IPS DF 6.9 (cell line): ENCODE data around the gene RNF212.

Experiments
- DNase-seq: peaks from one replicate; pipeline ENCODE4 v3.0.0-alpha.2; 2013; ENCODE audit warnings: low read depth, low spot score
- H3K27ac ChIP-seq: one replicate; pipeline ENCODE4 v1.5.1; 2013; ENCODE audit warnings: low read length, control low read depth
- H3K27me3 ChIP-seq: 2 replicates; pipeline ENCODE4 v1.6.1; 2013; ENCODE audit warnings: mild to moderate bottlenecking, low read length; ENCODE audit not compliant: control insufficient read depth, insufficient read depth
- H3K36me3 ChIP-seq: 2 replicates; pipeline ENCODE4 v1.6.1; 2013; ENCODE audit warnings: low read length; ENCODE audit not compliant: control insufficient read depth, insufficient read depth
- H3K4me1 ChIP-seq: 2 replicates; pipeline ENCODE4 v1.6.1; 2013; ENCODE audit warnings: low read length; ENCODE audit not compliant: control insufficient read depth, insufficient read depth
- H3K4me3 ChIP-seq: 2 replicates; pipeline ENCODE4 v1.5.1; 2013; ENCODE audit warnings: mild to moderate bottlenecking, low read length
- H3K9me3 ChIP-seq: 2 replicates; pipeline ENCODE4 v1.6.1; 2013; ENCODE audit warnings: low read length, inconsistent platforms; ENCODE audit not compliant: control insufficient read depth, insufficient read depth
- WGBS: extraction: QIAGEN DNeasy Blood & Tissue Kit; methylation state at CpG from one replicate; pipeline ENCODE4 v1.1.7; 2013; ENCODE audit warnings: mixed read lengths, missing lambda C conversion rate; ENCODE audit not compliant: insufficient read length, insufficient coverage; 5-methylcytosine and 5-hydroxymethylcytosine counted together

The RNF212 gene

DNA sequence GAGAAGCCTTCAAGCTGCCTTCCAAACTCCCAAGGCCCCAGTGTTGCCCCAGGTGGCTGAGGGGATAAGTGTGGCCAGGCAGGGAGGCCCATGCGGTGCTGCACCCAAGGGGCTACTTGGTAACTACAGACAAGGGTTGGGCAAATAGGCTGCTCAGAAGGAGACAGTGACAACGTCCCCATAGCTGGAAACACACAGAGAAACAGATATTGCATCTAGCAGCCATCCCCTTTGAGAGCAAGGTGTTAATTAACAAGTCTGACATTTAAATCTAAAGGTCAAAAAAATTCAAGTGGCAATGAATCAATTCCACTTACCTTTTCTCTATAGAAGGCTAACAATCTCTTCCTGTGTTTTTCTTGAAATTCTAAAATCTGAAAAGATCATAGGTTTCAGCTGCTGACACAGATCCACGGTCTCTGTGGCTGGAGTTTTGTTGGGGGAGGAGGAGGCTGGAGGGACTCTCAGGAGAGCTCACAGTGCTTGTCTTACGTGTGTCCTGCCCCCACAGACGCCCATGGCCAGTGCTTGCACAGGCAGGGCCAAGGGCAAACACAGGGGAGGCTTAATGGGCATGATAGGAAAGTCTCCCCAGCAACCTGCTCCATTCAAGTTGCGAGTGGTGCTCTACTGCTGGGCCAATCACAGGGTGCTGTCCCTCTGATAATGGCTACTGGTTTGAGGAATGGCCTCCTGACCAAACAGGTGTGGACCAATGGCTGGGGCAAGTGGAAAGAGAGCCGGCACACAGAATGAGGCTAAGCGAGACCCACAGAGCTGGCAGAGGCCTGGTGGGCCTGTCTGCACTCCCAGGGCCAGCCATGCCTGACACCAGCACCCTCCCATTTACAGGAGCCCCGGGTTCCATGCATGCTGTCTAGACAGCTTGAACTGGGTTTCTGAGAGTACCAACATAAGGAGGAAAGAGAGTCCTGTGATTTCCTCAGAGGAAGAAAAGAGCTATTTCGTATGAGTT lies 22.6 kb downstream of the RNF212 start:
- Histone ChIP-seq H3K27me3 (no peaks in the 10 kb centered on the region), H3K36me3 (no peaks in the 10 kb centered on the region), H3K27ac (no peak overlapping the region), H3K9me3 (no peaks in the 10 kb centered on the region), H3K4me1 (no peaks in the 10 kb centered on the region), H3K4me3 (no peak overlapping the region)
- WGBS: no CpG with 5 or more reads among the region's 10 CpGs
- no peak for DNase-seq

DNA sequence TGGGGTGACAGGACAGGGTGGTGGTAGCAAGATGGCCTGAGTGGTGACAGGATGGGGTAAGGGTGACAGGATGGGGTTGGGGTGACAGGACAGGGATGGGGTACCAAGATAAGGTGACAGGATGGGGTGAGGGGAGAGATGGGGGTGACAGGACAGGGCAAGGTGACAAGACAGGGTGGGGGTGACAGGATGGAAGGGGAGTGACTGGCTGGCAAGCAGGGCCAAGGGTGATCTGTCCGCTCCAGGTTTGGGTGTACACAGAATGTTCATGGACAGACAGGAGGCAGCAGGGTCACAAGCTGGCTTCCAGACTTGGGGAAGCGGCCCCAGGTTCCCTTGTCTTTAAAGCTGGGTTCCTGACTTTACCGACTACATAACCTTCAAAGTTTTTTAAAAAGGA lies 23.3 kb downstream of the RNF212 start:
- H3K27ac ChIP-seq: no peak overlapping the region
- no peaks in the 10 kb centered on the region for H3K9me3 ChIP-seq
- H3K4me1 ChIP-seq: no peaks in the 10 kb centered on the region
- WGBS: no CpG with 5 or more reads among the region's 3 CpGs
- H3K4me3 ChIP-seq: no peak overlapping the region
- H3K36me3 ChIP-seq: no peaks in the 10 kb centered on the region
- no peaks in the 10 kb centered on the region for H3K27me3 ChIP-seq
- no peak for DNase-seq

DNA sequence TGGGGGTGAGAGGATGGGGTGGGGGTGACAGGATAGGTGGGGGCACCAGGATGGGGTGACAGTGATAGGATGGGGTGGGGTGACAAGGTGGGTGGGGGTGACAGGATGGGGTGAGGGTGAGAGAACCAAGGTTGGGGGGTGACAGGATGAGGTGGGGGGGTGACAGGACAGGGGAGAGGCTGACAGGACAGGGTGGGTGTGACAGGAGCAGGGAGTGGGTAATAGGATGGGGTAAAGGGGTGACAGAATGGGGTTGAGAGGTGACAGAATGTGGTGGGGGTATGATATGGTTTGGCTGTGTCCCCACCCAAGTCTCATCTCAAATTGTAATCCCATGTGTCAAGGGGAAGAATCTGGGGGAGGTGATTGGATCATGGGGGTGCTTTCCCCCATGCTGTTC lies 26.0 kb downstream of the RNF212 start:
- Histone ChIP-seq H3K9me3 (no peaks in the 10 kb centered on the region), H3K4me3 (no peak overlapping the region), H3K27ac (no peak overlapping the region), H3K27me3 (no peaks in the 10 kb centered on the region), H3K4me1 (no peaks in the 10 kb centered on the region), H3K36me3 (no peaks in the 10 kb centered on the region; the same call in 1 of the 2 replicates)
- DNase-seq: no peak

DNA sequence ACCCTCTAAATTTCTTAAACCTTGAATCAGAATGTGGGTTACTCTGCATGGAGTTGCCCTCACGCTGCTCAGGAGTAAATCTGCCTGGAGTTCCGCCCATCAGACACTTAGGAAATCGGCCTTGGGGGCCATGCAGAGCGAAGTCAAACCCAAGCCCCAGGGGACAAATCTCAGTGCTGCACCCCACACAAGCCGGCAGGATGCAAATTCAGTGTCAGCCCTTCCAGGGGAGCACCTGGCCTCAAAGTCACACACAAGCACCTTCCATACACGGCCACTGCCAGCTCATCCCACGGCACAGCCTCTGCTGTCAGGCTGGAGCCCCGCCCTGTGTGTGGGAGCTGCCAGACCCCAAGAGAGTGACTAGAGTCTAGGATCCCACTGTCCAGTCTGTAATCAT lies 27.4 kb downstream of the RNF212 start:
- WGBS: no CpG with 5 or more reads among the region's 8 CpGs
- Histone ChIP-seq H3K27ac (no peak overlapping the region), H3K4me3 (no peak overlapping the region), H3K36me3 (no peaks in the 10 kb centered on the region; the same call in 1 of the 2 replicates), H3K9me3 (no peaks in the 10 kb centered on the region), H3K4me1 (no peaks in the 10 kb centered on the region), H3K27me3 (no peaks in the 10 kb centered on the region)
- no peak for DNase-seq

DNA sequence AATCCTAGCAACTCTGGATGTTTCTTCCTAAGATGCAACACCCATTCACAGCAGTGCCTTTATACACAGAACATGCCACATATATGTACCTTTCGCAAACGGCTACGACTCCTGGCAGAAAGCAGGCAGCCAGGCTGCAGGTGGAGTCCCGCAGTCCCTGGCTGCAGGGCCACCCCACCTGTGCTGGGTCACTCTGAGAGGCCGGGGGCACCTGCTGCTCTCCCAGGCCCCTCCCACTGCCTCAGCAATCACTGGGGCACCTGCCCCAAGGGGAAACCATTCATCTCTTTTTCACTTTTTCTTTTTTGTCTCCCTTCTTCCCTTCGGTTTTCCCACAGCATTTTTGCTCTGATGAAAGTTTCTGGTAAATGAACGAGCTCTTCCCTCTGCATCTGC lies 28.0 kb downstream of the RNF212 start:
- Histone ChIP-seq H3K4me3 (no peak overlapping the region), H3K9me3 (no peaks in the 10 kb centered on the region), H3K4me1 (no peaks in the 10 kb centered on the region), H3K27ac (no peak overlapping the region), H3K27me3 (no peaks in the 10 kb centered on the region), H3K36me3 (no peaks in the 10 kb centered on the region; the same call in 1 of the 2 replicates)
- no peak for DNase-seq
- no CpG with 5 or more reads among the region's 7 CpGs for WGBS

DNA sequence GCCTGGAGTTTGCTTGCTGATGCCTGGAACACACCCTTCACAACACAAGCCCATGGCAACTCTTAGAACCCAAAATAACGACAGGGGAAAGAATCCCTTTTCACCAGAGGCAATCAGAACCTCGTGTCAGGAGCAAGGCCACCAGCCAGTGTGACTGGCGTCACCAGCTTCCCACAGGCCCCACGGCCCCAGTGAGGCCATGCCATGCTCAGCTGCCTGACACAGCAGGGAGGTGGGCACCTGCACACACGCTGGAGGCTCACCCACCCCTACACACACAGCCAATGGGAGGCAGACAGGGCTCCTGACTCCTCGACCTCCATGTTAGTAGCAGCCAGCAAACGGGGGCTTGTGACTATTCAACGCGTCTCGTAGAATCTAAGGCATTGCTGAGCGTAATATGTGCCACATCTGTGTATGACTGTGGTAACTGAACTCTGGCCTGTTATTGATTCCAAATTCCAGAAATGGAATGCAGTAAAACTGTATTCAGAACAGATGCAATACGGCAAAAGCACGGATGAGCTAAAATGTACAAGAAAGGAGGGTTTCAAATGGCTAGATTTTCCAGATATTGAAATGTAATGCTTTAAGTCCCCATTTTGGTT lies 28.5 kb downstream of the RNF212 start:
- no peak overlapping the region for H3K27ac ChIP-seq
- H3K9me3 ChIP-seq: no peaks in the 10 kb centered on the region
- H3K36me3 ChIP-seq: no peaks in the 10 kb centered on the region; the same call in 1 of the 2 replicates
- DNase-seq: no peak
- no peaks in the 10 kb centered on the region for H3K4me1 ChIP-seq
- H3K27me3 ChIP-seq: no peaks in the 10 kb centered on the region
- H3K4me3 ChIP-seq: no peak overlapping the region
- no CpG with 5 or more reads among the region's 13 CpGs for WGBS

DNA sequence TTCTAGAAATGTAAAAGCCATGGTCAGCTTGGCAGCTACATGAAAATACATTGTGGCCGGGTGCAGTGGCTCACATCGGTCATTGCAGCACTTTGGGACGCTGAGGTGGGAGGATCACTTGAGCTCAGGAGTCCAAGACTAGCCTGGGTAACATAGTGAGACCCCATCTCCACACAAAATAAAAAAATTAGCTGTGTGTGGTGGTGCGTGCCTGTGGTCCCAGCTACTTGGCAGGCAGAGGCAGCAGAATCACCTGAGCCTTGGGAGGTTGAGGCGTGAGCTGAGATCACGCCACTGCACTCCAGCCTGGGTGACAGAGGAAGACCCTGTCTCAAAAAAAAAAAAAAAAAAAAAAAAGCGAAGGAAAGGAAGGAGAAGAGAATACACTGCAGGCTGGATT lies 29.0 kb downstream of the RNF212 start:
- Histone ChIP-seq H3K4me1 (no peaks in the 10 kb centered on the region), H3K9me3 (no peaks in the 10 kb centered on the region), H3K4me3 (no peak overlapping the region), H3K36me3 (no peaks in the 10 kb centered on the region; the same call in 1 of the 2 replicates), H3K27me3 (no peaks in the 10 kb centered on the region), H3K27ac (no peak overlapping the region)
- no CpG with 5 or more reads among the region's 7 CpGs for whole genome bisulfite sequencing
- no peak for DNase-seq

DNA sequence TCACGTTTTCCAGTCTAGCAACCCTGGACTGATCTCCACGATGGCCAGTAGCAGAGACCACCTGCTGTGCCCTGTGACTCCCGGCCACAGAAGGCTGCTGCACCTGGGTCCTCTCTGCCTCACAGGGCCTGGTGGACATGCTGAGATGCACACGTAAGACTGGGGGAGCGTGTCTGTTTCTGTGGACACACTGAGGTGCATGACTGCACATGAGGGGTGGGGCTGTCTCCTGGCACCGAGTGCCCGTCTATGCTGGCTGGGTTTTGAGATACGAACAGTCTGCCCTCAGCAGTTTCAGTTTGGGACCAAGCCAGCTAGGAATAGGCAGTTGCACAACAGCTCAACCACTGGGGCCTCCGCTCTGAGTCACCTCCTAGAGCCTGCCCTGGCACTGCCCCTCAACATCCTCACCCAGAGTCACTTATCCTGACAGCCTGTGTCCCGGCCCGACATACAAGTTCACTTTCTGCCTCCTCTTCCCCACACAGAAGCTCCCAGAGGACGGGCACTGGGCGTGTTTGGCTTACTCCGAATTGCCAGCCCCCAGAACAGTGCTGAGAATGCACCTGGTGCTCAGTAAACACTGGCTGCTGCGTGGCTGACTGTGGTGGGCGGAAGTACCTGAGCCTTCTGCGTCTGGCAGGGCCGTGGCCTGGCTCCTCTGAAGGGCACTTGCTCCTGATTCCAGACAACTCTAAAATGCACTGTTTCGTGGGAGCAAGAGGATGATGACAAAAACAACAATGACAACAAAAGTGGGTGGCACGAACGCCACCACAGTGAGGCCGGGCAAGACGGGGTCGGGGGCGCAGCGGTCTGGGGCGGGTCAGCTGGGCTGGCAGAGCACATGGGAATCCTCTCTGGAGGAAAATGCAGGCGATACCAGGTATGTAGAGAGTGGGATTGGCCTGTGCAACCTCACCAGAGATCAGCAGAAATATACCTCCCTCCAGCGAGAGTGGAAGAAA lies 30.9 kb downstream of the RNF212 start:
- Histone ChIP-seq H3K27me3 (no peaks in the 10 kb centered on the region), H3K36me3 (no peaks in the 10 kb centered on the region; the same call in 1 of the 2 replicates), H3K4me1 (no peaks in the 10 kb centered on the region), H3K9me3 (no peaks in the 10 kb centered on the region), H3K4me3 (no peak overlapping the region), H3K27ac (no peak overlapping the region)
- WGBS: no CpG with 5 or more reads among the region's 29 CpGs
- DNase-seq: no peak

DNA sequence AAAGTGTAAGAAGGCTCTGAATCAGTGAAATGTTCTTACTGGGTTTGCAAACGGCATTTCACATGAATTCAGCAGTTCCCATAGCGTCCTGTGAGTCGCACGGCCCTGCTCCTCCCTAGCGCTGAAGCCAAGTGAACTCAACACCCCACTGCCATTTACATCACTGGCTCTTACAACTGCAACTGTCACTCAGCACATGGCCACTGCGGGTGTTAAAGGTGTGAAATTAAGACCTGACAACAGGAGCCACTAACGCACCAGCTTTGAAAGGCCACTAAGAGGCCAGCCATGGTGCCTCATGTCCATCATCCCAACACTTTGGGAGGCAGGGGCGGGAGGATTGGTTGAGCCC lies 31.7 kb downstream of the RNF212 start:
- H3K9me3 ChIP-seq: no peaks in the 10 kb centered on the region
- no peaks in the 10 kb centered on the region for H3K27me3 ChIP-seq
- no CpG with 5 or more reads among the region's 8 CpGs for WGBS
- no peak overlapping the region for H3K4me3 ChIP-seq
- DNase-seq: no peak
- no peaks in the 10 kb centered on the region; the same call in 1 of the 2 replicates for H3K36me3 ChIP-seq
- no peaks in the 10 kb centered on the region for H3K4me1 ChIP-seq
- H3K27ac ChIP-seq: no peak overlapping the region
